NCI-H82 treated with DMSO at 0.1 percent for 48 hours (cell line): ENCODE measurements around the gene WSCD2.

Source experiments
- DNase-seq: peaks from one replicate; lab custom pipeline; 2025; ENCODE audit not compliant: unreplicated experiment; lab: John Stamatoyannopoulos, UW

Gene WSCD2

GRCh38 chr12:108231909-108232434, 102.9 kb downstream of the WSCD2 start:
- DNase-seq = no peak

- DNase-seq = no peak
These were observed 103.5 kb downstream of the WSCD2 start for GRCh38 chr12:108232565-108232964.

- peak; percentile 33 for DNase-seq
These were observed 105.1 kb downstream of the WSCD2 start for GRCh38 chr12:108234158-108234557.

- no peak for DNase-seq
These were observed 106.3 kb downstream of the WSCD2 start for GRCh38 chr12:108235197-108235984.

- DNase-seq = no peak
These were observed 106.8 kb downstream of the WSCD2 start for GRCh38 chr12:108235985-108236263.

- no peak for DNase-seq
These were observed 107.3 kb downstream of the WSCD2 start for GRCh38 chr12:108236366-108236765.

GRCh38 chr12:108237272-108237671, 108.2 kb downstream of the WSCD2 start:
- no peak for DNase-seq

GRCh38 chr12:108238474-108238873, 109.4 kb downstream of the WSCD2 start:
- DNase-seq = no peak

GRCh38 chr12:108239378-108239777, 110.3 kb downstream of the WSCD2 start:
- DNase-seq = no peak

- no peak for DNase-seq
These were observed 111.1 kb downstream of the WSCD2 start for GRCh38 chr12:108240027-108240785.

GRCh38 chr12:108240928-108241327, 111.8 kb downstream of the WSCD2 start:
- DNase-seq = no peak

- DNase-seq = no peak
These were observed 113.1 kb downstream of the WSCD2 start for GRCh38 chr12:108241986-108242703.

GRCh38 chr12:108247130-108247529, 118.0 kb downstream of the WSCD2 start:
- no peak for DNase-seq

GRCh38 chr12:108248011-108248410, 118.9 kb downstream of the WSCD2 start:
- DNase-seq = no peak

GRCh38 chr12:108252523-108252922, 123.4 kb downstream of the WSCD2 start:
- DNase-seq = no peak

- no peak for DNase-seq
These were observed 124.5 kb downstream of the WSCD2 start for GRCh38 chr12:108253540-108253939.

- DNase-seq = no peak
These were observed 124.9 kb downstream of the WSCD2 start for GRCh38 chr12:108254030-108254429.

- DNase-seq = no peak
These were observed 125.6 kb downstream of the WSCD2 start for GRCh38 chr12:108254517-108255251.

GRCh38 chr12:108255252-108255602, 126.1 kb downstream of the WSCD2 start:
- no peak for DNase-seq

- no peak for DNase-seq
These were observed 127.9 kb downstream of the WSCD2 start for GRCh38 chr12:108257004-108257403.

- DNase-seq = no peak
These were observed 128.6 kb downstream of the WSCD2 start for GRCh38 chr12:108257610-108258106.
